HG02884 (cell line): ENCODE results near the gene TNFAIP8L3.
A peak's percentile ranks its signal among the peaks of the same experiment; 100 is the strongest.

ENCODE experiments used
- ATAC-seq: cut with Tn5 transposase; IDR thresholded peaks from one replicate; pipeline ENCODE4 v1.9.1; 2021; ENCODE audit warnings: mild to moderate bottlenecking, moderate library complexity; ENCODE audit not compliant: unreplicated experiment

TNFAIP8L3 gene

GRCh38 chr15:51090753-51091152, 4.0 kb downstream of the TNFAIP8L3 start:
- ATAC-seq = no peak

- ATAC-seq = no peak
Measured at GRCh38 chr15:51089699-51090453, 4.8 kb downstream of the TNFAIP8L3 start.

- ATAC-seq = no peak
Measured at GRCh38 chr15:51089041-51089440, 5.7 kb downstream of the TNFAIP8L3 start.

GRCh38 chr15:51088585-51088984, 6.1 kb downstream of the TNFAIP8L3 start:
- ATAC-seq = no peak

- no peak for ATAC-seq
Measured at GRCh38 chr15:51087513-51087912, 7.2 kb downstream of the TNFAIP8L3 start.

- ATAC-seq = no peak
Measured at GRCh38 chr15:51086409-51086808, 8.3 kb downstream of the TNFAIP8L3 start.

GRCh38 chr15:51085764-51086163, 8.9 kb downstream of the TNFAIP8L3 start:
- ATAC-seq = no peak

GRCh38 chr15:51083641-51084166, 11.0 kb downstream of the TNFAIP8L3 start:
- ATAC-seq = no peak

- no peak for ATAC-seq
Measured at GRCh38 chr15:51082246-51082645, 12.5 kb downstream of the TNFAIP8L3 start.

GRCh38 chr15:51080286-51080685, 14.4 kb downstream of the TNFAIP8L3 start:
- no peak for ATAC-seq

GRCh38 chr15:51079226-51079625, 15.5 kb downstream of the TNFAIP8L3 start:
- ATAC-seq = no peak

GRCh38 chr15:51077221-51078153, 17.2 kb downstream of the TNFAIP8L3 start:
- ATAC-seq = peak; percentile 48

GRCh38 chr15:51076524-51077220, 18.0 kb downstream of the TNFAIP8L3 start:
- ATAC-seq = no peak

GRCh38 chr15:51075826-51076523, 18.7 kb downstream of the TNFAIP8L3 start:
- ATAC-seq = no peak

- ATAC-seq = no peak
Measured at GRCh38 chr15:51075364-51075763, 19.3 kb downstream of the TNFAIP8L3 start.

GRCh38 chr15:51074926-51075325, 19.8 kb downstream of the TNFAIP8L3 start:
- ATAC-seq = no peak

- ATAC-seq = no peak
Measured at GRCh38 chr15:51071578-51071977, 23.1 kb downstream of the TNFAIP8L3 start.

GRCh38 chr15:51069983-51070382, 24.7 kb downstream of the TNFAIP8L3 start:
- ATAC-seq = no peak

- ATAC-seq = no peak
Measured at GRCh38 chr15:51067510-51067909, 27.2 kb downstream of the TNFAIP8L3 start.

- ATAC-seq = no peak
Measured at GRCh38 chr15:51065781-51066180, 28.9 kb downstream of the TNFAIP8L3 start.
